ENCODE data around the gene CDYL2.

CDYL2 gene

DNA sequence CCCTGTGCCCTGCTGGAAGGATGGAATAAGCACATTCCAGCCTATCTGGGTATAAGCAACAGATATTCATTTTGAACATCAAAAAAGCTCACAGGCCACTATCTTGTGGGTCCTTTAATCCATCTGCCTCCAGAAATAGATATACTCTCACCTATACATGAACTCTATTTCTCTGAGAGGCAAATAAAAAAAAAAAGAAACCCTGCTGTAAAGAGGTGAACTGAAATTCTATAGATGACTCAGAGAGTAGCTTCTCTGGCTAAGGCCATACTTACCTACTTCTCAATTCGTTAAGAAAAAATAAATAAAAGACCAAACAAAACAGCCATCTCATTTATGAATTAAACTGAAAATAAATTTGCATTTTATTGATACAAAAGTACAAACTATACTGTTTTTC lies 177.3 kb downstream of the CDYL2 start:
- DNase-seq (ENCODE audit: low read depth, low spot score), result no peak

DNA sequence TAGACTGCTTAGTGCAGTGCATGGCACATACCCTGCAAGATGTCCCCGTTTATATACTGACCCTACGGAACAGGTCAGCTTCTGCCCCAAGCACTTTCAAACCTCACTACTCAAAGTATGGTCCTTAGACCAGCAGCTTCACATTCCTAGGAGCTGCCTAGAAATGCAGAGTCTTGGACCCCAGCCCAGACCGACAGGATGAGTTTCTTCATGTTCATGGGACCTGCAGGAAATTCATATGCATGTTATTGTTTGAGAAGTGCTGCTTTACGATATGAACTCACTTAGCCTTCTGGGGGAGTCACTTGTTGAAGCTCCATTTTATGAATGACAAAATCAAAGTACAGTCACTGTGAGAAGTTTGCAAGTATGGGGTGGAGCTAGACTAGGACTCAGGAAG lies 181.0 kb downstream of the CDYL2 start:
- no peak for DNase-seq (ENCODE audit: low read depth, low spot score)

DNA sequence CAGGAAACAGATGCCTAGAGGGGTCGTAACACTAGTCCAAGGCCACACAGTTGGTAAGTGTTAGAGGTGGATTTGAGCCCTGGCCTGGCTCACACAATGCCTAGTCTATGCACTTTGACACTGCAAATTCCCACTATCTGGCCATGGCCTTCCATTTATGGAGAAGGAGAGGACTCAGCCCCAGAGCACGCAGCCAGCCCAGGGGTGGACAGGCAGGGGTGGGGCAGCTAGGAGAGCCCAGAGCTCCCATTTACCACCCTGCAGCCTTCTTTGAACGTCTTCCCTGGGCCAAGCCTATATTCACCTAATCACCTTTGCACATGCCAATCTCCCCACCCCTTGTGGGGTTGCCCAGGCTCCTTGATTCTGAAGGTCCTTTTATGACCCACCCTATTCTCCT lies 182.4 kb downstream of the CDYL2 start:
- DNase-seq (ENCODE audit: low read depth, low spot score), result no peak

DNA sequence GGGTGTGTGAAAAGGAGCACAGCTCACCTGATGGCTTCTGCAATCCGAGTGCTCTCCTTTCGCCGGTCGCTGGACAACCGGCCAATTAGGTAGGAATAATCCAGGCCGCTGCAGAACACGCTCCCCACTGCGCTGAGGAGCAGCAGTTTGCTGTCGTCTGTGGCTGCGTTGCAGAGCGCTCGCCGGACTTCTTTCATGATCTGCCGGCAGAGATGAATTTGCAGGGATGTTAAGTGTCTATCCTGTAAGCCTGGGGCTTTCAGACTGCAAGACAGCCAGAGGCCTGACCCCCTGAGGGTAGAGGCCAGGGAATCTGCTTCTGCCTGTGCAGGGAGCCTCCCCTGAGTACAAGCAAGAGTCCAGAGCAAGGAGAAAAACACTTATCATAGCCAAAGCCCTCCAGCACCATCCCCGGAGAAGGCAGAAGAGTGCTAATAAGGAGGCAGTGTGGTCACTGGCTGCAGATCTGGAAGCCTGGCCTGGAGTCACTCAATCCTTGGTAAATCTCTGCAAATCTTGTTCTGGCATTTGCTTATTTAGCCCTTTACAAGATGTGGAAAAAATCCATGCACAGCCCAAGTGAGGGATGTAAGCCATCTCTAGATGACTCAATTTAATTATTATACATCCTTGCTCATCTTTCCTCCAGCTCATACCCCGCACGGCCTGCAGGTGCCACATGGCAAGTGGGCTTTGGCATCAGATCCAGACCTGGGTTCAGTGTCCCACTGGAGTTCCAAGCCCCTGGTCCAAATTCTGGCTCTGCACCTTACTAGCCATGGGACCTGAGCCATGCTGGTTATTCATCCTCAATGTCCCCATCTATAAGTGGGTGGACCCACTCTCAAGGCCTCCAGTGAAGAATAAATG lies 183.4 kb downstream of the CDYL2 start:
- DNase-seq (ENCODE audit: low read depth, low spot score), result no peak

GRCh38 chr16:80619824-80620223 lies 184.6 kb downstream of the CDYL2 start:
- no peak for DNase-seq (ENCODE audit: low read depth, low spot score)

GRCh38 chr16:80618862-80619648 lies 185.3 kb downstream of the CDYL2 start:
- DNase-seq (ENCODE audit: low read depth, low spot score), result no peak

DNA sequence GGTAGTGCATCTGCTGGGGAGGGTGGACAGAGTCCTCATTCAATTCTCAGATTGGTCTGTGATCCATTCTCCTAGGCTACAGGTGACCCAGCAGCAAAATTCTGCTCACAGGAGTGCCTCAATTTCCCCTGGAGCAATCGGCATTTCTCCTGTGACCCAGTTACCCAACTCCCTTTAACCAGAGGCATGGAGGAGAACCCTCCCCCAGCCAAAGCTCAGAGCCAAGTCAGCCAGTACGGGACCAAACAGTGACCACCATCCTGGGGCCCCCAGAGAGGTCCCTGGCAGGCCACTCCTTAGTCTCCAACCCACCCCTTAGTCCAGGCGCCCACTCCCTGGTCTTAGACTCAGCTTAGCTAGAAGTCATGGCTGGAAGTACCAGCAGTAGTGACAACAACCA lies 188.0 kb downstream of the CDYL2 start:
- DNase-seq (ENCODE audit: low read depth, low spot score), result no peak

DNA sequence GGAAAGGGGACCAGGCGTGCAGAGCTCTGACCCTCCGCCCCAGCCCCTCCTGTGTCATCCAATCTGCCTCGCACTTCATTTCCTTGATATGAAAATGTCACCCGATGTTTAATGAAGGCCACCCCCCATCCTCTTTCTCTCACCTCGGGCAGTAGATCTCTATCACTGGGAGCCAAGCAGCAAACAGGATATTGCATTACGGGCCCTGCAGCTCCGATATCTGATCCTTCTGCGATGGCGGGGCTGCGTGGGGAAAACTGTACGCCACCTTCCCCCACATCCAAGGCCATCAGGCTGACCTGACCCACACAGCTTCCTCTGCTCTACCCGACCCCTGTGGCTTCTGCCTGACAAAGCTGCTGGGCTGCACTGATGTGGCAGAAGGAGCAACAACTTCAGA lies 188.7 kb downstream of the CDYL2 start:
- no peak for DNase-seq (ENCODE audit: low read depth, low spot score)

- no peak for DNase-seq (ENCODE audit: low read depth, low spot score)
Observed at GRCh38 chr16:80614908-80615671, 189.3 kb downstream of the CDYL2 start.

DNA sequence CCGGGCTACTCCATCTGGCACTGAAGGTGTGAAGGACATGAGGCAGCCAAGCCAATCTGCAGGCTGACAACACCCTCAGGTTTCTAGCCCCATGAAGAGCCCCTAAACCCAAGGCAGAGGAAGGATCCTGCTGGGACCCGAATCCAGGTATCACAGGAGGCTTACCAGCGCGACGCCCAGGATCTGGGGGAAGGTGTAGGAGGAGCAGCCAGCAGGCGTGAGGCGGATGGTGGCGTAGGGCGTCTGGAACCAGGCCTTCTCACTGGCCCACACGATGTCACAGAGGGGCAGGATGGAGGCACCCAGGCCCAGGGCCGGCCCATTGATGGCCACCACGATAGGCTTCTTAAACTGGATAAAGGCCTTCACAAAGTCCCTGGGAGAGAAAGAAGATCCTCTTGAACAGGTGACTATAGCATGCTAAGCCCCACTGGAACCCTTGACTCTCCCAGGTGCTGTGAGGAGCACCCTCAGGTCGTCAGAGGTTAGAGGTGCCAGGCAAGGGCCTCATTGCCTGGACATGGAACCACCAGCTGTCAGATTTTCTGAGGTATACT lies 191.9 kb downstream of the CDYL2 start:
- DNase-seq (ENCODE audit: low read depth, low spot score), result no peak

GRCh38 chr16:80611930-80612327 lies 192.5 kb downstream of the CDYL2 start:
- DNase-seq (ENCODE audit: low read depth, low spot score), result no peak

DNA sequence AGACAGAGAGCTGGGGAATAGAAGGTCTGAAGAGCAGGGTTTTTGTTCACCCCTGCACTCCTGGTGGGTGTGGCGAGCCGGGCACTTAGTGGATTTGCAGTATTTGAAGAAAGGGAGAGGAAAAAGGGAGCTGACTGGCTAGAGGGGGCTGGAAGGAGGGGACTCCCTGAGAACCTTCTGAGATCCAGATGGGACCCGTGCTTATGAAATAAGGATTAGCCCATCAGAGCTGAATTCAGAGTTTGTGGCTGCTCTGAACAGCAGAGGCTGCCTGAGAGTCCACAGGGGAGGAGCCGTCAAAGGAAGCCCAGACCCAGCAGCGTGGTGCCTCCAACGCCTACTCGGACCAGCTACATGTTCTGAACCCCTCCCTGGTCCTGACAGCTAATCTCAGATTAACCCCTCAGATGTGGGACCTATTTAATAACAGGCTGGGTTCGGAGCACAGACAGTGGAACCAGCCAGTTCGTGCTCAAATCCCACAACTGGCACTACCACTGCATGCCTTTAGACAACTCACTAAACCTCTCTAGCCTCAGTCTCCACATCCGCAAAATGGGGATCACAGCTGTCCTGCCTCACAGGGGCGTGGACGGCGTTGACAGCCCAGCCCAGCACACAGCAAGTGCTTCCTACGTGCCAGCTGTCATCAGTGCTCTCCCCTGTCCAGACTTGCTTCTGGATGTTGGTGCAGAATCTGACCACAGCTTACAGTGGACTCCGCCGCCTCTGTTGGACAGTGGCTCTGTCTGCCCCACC lies 193.0 kb downstream of the CDYL2 start:
- no peak for DNase-seq (ENCODE audit: low read depth, low spot score)

GRCh38 chr16:80610481-80611156 lies 193.8 kb downstream of the CDYL2 start:
- DNase-seq (ENCODE audit: low read depth, low spot score), result no peak

DNA sequence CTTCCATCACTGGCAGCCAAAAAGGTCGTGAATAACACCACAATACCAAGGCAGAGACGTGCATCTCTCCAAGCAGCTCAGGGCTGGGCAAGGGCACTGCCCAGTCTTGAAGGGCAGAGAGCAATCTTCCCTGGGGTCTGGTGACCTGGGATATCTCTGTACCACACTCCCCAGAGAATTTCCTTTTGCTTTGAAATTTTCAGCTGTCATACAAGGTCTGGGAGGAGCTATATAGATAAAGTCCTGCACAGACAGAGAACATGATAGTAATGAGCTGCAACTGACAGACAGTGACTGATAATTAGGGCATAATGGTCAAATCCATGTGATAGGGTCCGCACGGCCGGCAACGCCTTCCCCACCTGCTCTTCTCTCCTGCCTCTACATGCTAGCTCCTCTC lies 195.5 kb downstream of the CDYL2 start:
- no peak for DNase-seq (ENCODE audit: low read depth, low spot score)

- no peak for DNase-seq (ENCODE audit: low read depth, low spot score)
Observed at GRCh38 chr16:80607204-80607603, 197.2 kb downstream of the CDYL2 start.

- no peak for DNase-seq (ENCODE audit: low read depth, low spot score)
Observed at GRCh38 chr16:80606221-80606766, 198.1 kb downstream of the CDYL2 start.

DNA sequence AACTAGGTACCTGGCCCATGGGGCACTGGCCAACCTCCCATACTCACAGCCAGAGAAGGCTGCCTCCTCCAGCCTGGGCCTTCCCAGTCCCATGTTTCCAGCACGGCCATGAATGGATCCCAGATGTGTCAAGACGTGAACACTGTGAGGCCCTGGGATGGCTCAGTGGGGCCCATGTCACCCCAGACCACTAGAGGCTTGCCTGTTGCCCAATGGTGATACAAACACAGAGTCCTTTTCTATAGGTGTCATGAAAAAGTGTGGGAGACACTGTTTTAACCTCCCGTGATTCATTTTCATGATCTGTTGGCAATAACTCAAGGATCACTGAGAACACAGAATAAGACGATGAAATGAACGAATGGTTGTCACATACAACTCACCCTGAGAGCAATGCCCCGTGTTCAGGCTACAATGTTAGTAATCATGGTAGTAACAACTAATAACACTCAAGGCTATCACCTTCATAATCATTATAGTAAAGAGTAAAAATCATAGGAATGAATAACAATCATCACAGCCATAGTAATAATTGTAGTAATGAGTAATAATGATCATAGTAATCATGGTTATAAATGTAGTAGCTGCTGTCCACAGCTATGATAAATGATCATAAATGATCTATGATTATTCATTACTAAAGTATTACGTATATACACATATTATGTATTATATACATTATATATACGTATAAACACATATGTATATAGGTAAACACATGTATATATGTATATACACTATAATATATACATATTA lies 199.6 kb downstream of the CDYL2 start:
- no peak for DNase-seq (ENCODE audit: low read depth, low spot score)

GRCh38 chr16:80602894-80603293 lies 201.5 kb downstream of the CDYL2 start:
- DNase-seq (ENCODE audit: low read depth, low spot score), result no peak

- no peak for DNase-seq (ENCODE audit: low read depth, low spot score)
Observed at GRCh38 chr16:80601182-80601581, 203.2 kb downstream of the CDYL2 start.

DNA sequence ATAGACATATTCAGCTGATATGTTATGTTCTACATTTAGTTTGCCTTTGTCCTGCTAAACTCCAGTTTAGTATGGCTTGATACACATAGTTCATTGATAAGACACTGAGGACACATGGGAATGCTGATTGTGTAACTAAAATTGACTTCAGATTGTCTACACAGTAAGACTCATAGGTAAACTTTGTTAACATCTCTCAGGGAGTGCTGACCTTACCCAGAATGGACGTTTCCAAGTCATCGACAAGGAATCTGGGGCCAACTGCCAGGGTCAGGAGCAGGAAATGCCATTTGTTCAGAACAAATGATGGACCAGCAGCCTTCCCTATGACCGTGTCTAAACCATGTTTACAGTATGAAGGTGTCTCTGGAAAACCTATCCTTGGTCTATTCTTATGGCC lies 204.9 kb downstream of the CDYL2 start:
- no peak for DNase-seq (ENCODE audit: low read depth, low spot score)
